ENCODE results near the gene PCDHGA8. TPM values are rescaled to one million over a fixed set of nuclear protein-coding genes. Genes with fewer than 3 reads are reported as not detected.

PCDHGA8 gene
- total and polyA plus RNA-seq, 2 experiments from 2014 or later: 1.0 to 2.3 TPM

DNA sequence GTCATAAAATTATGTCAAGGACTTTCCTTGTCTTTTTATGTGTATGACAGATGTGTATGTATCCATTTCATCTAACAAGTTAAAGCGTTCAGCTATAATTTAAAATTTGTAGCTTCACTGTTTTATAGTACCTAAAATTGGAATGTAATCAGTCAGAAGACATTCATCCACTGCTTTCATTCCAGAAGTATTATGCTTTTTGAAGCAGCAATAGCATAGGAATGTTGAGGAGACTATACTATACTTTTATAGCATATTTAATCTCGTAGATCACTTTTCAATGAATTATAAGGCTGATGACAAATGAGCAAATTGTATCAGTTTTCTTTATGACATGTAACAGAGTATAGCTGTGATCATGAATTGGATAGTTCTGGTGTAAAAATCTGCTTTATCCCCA is 44.8 kb downstream of the PCDHGA8 start:
- Histone ChIP-seq H3K36me3 (no peaks in the 10 kb centered on the region), H3K9me3 (ENCODE audit: low read depth) (no peaks in the 10 kb centered on the region), H3K4me1 (ENCODE audit: low read depth) (no peaks in the 10 kb centered on the region), H3K27ac (no peak overlapping the region), H3K27me3 (no peaks in the 10 kb centered on the region), H3K4me3 (no peak overlapping the region)
- no peak for DNase-seq (ENCODE audit: low read depth in 1 of 2, low spot score in 1 of 2)
- TF ChIP-seq, protein P1, sequence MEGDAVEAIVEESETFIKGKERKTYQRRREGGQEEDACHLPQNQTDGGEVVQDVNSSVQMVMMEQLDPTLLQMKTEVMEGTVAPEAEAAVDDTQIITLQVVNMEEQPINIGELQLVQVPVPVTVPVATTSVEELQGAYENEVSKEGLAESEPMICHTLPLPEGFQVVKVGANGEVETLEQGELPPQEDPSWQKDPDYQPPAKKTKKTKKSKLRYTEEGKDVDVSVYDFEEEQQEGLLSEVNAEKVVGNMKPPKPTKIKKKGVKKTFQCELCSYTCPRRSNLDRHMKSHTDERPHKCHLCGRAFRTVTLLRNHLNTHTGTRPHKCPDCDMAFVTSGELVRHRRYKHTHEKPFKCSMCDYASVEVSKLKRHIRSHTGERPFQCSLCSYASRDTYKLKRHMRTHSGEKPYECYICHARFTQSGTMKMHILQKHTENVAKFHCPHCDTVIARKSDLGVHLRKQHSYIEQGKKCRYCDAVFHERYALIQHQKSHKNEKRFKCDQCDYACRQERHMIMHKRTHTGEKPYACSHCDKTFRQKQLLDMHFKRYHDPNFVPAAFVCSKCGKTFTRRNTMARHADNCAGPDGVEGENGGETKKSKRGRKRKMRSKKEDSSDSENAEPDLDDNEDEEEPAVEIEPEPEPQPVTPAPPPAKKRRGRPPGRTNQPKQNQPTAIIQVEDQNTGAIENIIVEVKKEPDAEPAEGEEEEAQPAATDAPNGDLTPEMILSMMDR (IDR thresholded peaks at IDR 0.05; ENCODE audit: low read depth, low read length): no peak

DNA sequence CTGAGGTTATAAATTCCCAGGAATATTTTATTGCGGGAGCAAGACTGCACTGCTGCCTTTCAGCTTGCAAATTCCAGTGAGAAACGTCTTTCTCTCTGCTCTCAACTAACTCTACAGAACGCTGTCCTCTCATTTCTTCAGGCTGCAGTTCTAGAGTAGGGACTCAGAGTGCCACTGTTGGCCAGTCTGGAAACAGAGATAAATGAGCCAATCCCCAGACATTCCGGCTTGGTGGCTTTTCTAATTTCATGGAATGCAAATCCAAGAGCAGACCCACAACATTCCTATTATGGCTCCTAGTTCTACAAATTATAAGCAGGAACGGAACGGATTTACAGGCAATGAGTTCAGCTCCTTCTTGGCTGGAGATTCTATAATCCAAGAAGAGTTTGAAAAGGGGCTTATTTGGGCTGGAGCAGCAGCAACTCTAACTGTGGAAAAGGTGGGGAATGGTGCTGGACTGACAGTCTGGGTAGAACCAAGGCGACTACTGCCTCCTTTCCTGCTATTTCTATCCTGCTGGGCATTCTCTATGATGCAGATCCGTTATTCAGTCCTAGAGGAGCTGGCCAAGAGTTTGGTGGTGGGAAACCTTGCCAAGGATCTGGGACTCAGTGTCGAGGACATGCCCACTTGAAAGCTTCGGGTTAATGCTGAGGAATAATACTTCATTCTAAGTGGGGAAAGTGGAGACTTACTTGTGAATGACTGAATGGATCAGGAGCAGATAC is 47.1 kb downstream of the PCDHGA8 start:
- Histone ChIP-seq H3K4me3 (no peak overlapping the region), H3K36me3 (no peaks in the 10 kb centered on the region), H3K27ac (no peak overlapping the region), H3K9me3 (ENCODE audit: low read depth) (no peaks in the 10 kb centered on the region), H3K27me3 (no peaks in the 10 kb centered on the region), H3K4me1 (ENCODE audit: low read depth) (no peaks in the 10 kb centered on the region)
- no peak for DNase-seq (ENCODE audit: low read depth in 1 of 2, low spot score in 1 of 2)
- TF ChIP-seq, protein P1 (IDR thresholded peaks at IDR 0.05; ENCODE audit: low read depth, low read length): no peak

DNA sequence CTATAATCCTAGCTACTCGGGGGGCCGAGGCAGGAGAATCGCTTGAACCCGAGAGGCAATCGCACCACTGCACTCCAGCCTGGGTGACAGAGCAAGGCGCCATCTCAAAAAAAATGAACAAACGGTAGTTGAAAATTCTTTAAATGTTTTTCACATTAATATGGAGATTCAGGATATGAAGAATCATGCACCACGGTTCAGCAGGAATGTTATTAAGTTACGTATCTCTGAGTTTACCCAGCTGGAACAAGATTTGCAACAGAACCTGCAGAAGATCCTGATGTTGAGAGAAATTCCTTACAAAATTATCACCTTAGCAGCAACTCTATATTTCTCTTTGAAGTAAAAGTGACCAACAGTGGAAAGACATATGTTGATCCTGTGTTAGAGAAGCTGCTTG is 47.9 kb downstream of the PCDHGA8 start:
- no peaks in the 10 kb centered on the region for H3K27me3 ChIP-seq
- no peaks in the 10 kb centered on the region for H3K4me1 ChIP-seq (ENCODE audit: low read depth)
- no peak overlapping the region for H3K4me3 ChIP-seq
- H3K9me3 ChIP-seq (ENCODE audit: low read depth): no peaks in the 10 kb centered on the region
- no peak overlapping the region for H3K27ac ChIP-seq
- H3K36me3 ChIP-seq: no peaks in the 10 kb centered on the region
- TF ChIP-seq, protein P1 (IDR thresholded peaks at IDR 0.05; ENCODE audit: low read depth, low read length): no peak
- DNase-seq (ENCODE audit: low read depth in 1 of 2, low spot score in 1 of 2): no peak

DNA sequence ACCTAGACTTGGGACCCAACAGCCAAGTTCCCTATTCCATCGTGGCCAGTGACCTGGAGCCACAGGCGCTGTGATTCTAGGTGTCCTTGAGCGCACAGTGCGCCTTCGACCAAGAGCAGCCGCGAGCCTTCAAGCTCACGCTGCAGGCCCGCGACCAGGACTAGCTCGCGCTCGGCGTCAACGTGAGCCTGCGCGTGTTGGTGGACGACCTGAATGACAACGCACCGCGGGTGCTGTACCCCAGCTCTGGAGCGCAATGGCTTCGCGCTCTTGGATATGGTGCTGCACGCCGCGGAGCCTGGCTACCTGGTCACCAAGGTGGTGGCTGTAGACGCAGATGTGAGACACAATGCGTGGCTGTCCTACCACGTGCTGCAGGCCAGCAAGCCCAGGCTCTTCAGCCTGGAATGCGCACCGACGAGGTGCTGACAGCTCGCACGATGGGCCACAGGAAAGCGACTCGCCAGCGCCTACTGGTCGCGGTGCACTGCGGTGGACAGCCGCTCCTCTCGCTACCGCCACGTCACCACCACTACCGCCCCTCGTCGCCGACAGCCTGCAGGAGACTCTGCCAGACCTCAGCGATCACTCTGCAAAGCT is 49.2 kb downstream of the PCDHGA8 start:
- Histone ChIP-seq H3K4me1 (ENCODE audit: low read depth) (no peaks in the 10 kb centered on the region), H3K36me3 (no peaks in the 10 kb centered on the region), H3K27me3 (no peaks in the 10 kb centered on the region), H3K4me3 (no peak overlapping the region), H3K9me3 (ENCODE audit: low read depth) (no peaks in the 10 kb centered on the region), H3K27ac (no peak overlapping the region)
- DNase-seq (ENCODE audit: low read depth in 1 of 2, low spot score in 1 of 2): no peak
- TF ChIP-seq, protein P1 (IDR thresholded peaks at IDR 0.05; ENCODE audit: low read depth, low read length): no peak

Other genes starting within 250 kb of the PCDHGA8 start
Only the 30 nearest of the 37 such genes appear.
- gene PCDHB9, start 205.5 kb upstream of the PCDHGA8 start, total RNA-seq: 7.4 and 7.9 TPM in 2 replicates
- gene PCDHB9, start 205.5 kb upstream of the PCDHGA8 start, polyA plus RNA-seq: 2.5 and 2.9 TPM in 2 replicates
- 8.8 and 10.9 TPM in 2 replicates for gene PCDHB10, start 200.3 kb upstream of the PCDHGA8 start, total RNA-seq
- gene PCDHB10, start 200.3 kb upstream of the PCDHGA8 start, polyA plus RNA-seq: 7.8 and 9.0 TPM in 2 replicates
- 4.7 and 8.6 TPM in 2 replicates for gene PCDHB11, start 193.0 kb upstream of the PCDHGA8 start, total RNA-seq
- 2.4 and 3.1 TPM in 2 replicates for gene PCDHB11, start 193.0 kb upstream of the PCDHGA8 start, polyA plus RNA-seq
- 9.5 and 17.7 TPM in 2 replicates for gene PCDHB12, start 183.9 kb upstream of the PCDHGA8 start, total RNA-seq
- 2.1 and 3.5 TPM in 2 replicates for gene PCDHB12, start 183.9 kb upstream of the PCDHGA8 start, polyA plus RNA-seq
- gene PCDHB13, start 178.7 kb upstream of the PCDHGA8 start, total RNA-seq: 7.8 and 8.4 TPM in 2 replicates
- gene PCDHB13, start 178.7 kb upstream of the PCDHGA8 start, polyA plus RNA-seq: 1.3 and 3.1 TPM in 2 replicates
- 17.3 and 21.2 TPM in 2 replicates for gene PCDHB14, start 169.3 kb upstream of the PCDHGA8 start, total RNA-seq
- gene PCDHB14, start 169.3 kb upstream of the PCDHGA8 start, polyA plus RNA-seq: 8.1 and 11.8 TPM in 2 replicates
- gene PCDHB15, start 147.2 kb upstream of the PCDHGA8 start, total RNA-seq: 21.3 and 32.4 TPM in 2 replicates
- gene PCDHB15, start 147.2 kb upstream of the PCDHGA8 start, polyA plus RNA-seq: 13.3 and 19.3 TPM in 2 replicates
- 0.42 TPM in 1 of 2 replicates, not detected in the other for gene SLC25A2, start 88.6 kb upstream of the PCDHGA8 start, total RNA-seq
- gene SLC25A2, start 88.6 kb upstream of the PCDHGA8 start, polyA plus RNA-seq: not detected in 2 replicates
- 93.8 and 124 TPM in 2 replicates for gene TAF7, start 71.8 kb upstream of the PCDHGA8 start, total RNA-seq
- 165 and 215 TPM in 2 replicates for gene TAF7, start 71.8 kb upstream of the PCDHGA8 start, polyA plus RNA-seq
- 1.7 and 2.3 TPM in 2 replicates for gene PCDHGA1, start 62.1 kb upstream of the PCDHGA8 start, total RNA-seq
- gene PCDHGA1, start 62.1 kb upstream of the PCDHGA8 start, polyA plus RNA-seq: 0.40 and 1.2 TPM in 2 replicates
- 0.95 and 1.8 TPM in 2 replicates for gene PCDHGA2, start 53.9 kb upstream of the PCDHGA8 start, total RNA-seq
- 0.18 and 1.1 TPM in 2 replicates for gene PCDHGA2, start 53.9 kb upstream of the PCDHGA8 start, polyA plus RNA-seq
- 1.5 and 3.2 TPM in 2 replicates for gene PCDHGA3, start 48.8 kb upstream of the PCDHGA8 start, total RNA-seq
- 1.4 and 2.2 TPM in 2 replicates for gene PCDHGA3, start 48.8 kb upstream of the PCDHGA8 start, polyA plus RNA-seq
- gene PCDHGB1, start 42.5 kb upstream of the PCDHGA8 start, total RNA-seq: 1.8 and 3.7 TPM in 2 replicates
- 0.32 and 0.46 TPM in 2 replicates for gene PCDHGB1, start 42.5 kb upstream of the PCDHGA8 start, polyA plus RNA-seq
- gene PCDHGA4, start 37.6 kb upstream of the PCDHGA8 start, total RNA-seq: 1.5 and 1.8 TPM in 2 replicates
- 0.20 and 0.32 TPM in 2 replicates for gene PCDHGA4, start 37.6 kb upstream of the PCDHGA8 start, polyA plus RNA-seq
- 2.7 and 3.0 TPM in 2 replicates for gene PCDHGB2, start 32.6 kb upstream of the PCDHGA8 start, total RNA-seq
- gene PCDHGB2, start 32.6 kb upstream of the PCDHGA8 start, polyA plus RNA-seq: 1.0 and 2.8 TPM in 2 replicates
- gene PCDHGA5, start 28.5 kb upstream of the PCDHGA8 start, total RNA-seq: 1.1 and 1.2 TPM in 2 replicates
- gene PCDHGA5, start 28.5 kb upstream of the PCDHGA8 start, polyA plus RNA-seq: 0.09 TPM in 1 of 2 replicates, not detected in the other
- gene PCDHGB3, start 22.4 kb upstream of the PCDHGA8 start, total RNA-seq: 0.71 and 1.2 TPM in 2 replicates
- gene PCDHGB3, start 22.4 kb upstream of the PCDHGA8 start, polyA plus RNA-seq: 0.27 TPM in 1 of 2 replicates, not detected in the other
- 0.66 and 0.88 TPM in 2 replicates for gene PCDHGA6, start 18.7 kb upstream of the PCDHGA8 start, total RNA-seq
- gene PCDHGA6, start 18.7 kb upstream of the PCDHGA8 start, polyA plus RNA-seq: not detected in 2 replicates
- gene PCDHGA7, start 9.9 kb upstream of the PCDHGA8 start, total RNA-seq: 1.0 and 1.2 TPM in 2 replicates
- 0.20 TPM in 1 of 2 replicates, not detected in the other for gene PCDHGA7, start 9.9 kb upstream of the PCDHGA8 start, polyA plus RNA-seq
- 17.4 and 23.5 TPM in 2 replicates for gene PCDHGB4, start 4.9 kb upstream of the PCDHGA8 start, total RNA-seq
- gene PCDHGB4, start 4.9 kb upstream of the PCDHGA8 start, polyA plus RNA-seq: 9.9 and 12.5 TPM in 2 replicates
- 1.2 and 2.6 TPM in 2 replicates for gene PCDHGB5, start 5.3 kb downstream of the PCDHGA8 start, total RNA-seq
- 0.66 TPM in 1 of 2 replicates, not detected in the other for gene PCDHGB5, start 5.3 kb downstream of the PCDHGA8 start, polyA plus RNA-seq
- 1.1 and 1.8 TPM in 2 replicates for gene PCDHGA9, start 10.1 kb downstream of the PCDHGA8 start, total RNA-seq
- gene PCDHGA9, start 10.1 kb downstream of the PCDHGA8 start, polyA plus RNA-seq: 0.04 and 0.70 TPM in 2 replicates
- gene PCDHGB6, start 15.4 kb downstream of the PCDHGA8 start, total RNA-seq: 28.7 and 48.6 TPM in 2 replicates
- 26.1 and 44.1 TPM in 2 replicates for gene PCDHGB6, start 15.4 kb downstream of the PCDHGA8 start, polyA plus RNA-seq
- gene PCDHGA10, start 20.4 kb downstream of the PCDHGA8 start, total RNA-seq: 4.5 and 7.3 TPM in 2 replicates
- 1.1 and 1.4 TPM in 2 replicates for gene PCDHGA10, start 20.4 kb downstream of the PCDHGA8 start, polyA plus RNA-seq
- gene PCDHGB7, start 25.0 kb downstream of the PCDHGA8 start, total RNA-seq: 11.3 and 19.9 TPM in 2 replicates
- gene PCDHGB7, start 25.0 kb downstream of the PCDHGA8 start, polyA plus RNA-seq: 8.4 and 12.3 TPM in 2 replicates
- gene PCDHGA11, start 28.4 kb downstream of the PCDHGA8 start, total RNA-seq: 3.6 and 5.0 TPM in 2 replicates
- gene PCDHGA11, start 28.4 kb downstream of the PCDHGA8 start, polyA plus RNA-seq: 0.64 and 1.7 TPM in 2 replicates
- gene PCDHGA12, start 37.9 kb downstream of the PCDHGA8 start, total RNA-seq: 1.7 and 6.1 TPM in 2 replicates
- 0.45 and 0.52 TPM in 2 replicates for gene PCDHGA12, start 37.9 kb downstream of the PCDHGA8 start, polyA plus RNA-seq
- gene PCDHGC3, start 83.3 kb downstream of the PCDHGA8 start, total RNA-seq: 23.6 and 29.9 TPM in 2 replicates
- 23.0 and 29.8 TPM in 2 replicates for gene PCDHGC3, start 83.3 kb downstream of the PCDHGA8 start, polyA plus RNA-seq
- 1.1 and 7.9 TPM in 2 replicates for gene PCDHGC4, start 92.4 kb downstream of the PCDHGA8 start, total RNA-seq
- 0.84 and 2.9 TPM in 2 replicates for gene PCDHGC4, start 92.4 kb downstream of the PCDHGA8 start, polyA plus RNA-seq
- 0.74 and 2.2 TPM in 2 replicates for gene PCDHGC5, start 96.4 kb downstream of the PCDHGA8 start, total RNA-seq
- not detected in 2 replicates for gene PCDHGC5, start 96.4 kb downstream of the PCDHGA8 start, polyA plus RNA-seq

Data from cardiac muscle cell (in vitro differentiated cells and primary cell).